Mammary epithelial cell (primary cell): ENCODE results near the gene HELLS.

Experiments used
- EZH2 ChIP-seq: IDR thresholded peaks from 2 replicates; pipeline ENCODE4 v1.6.1; 2012; ENCODE audit warnings: low read length, inconsistent platforms, borderline replicate concordance
- TF ChIP-seq, protein P1 (sequence below), 2 donors: IDR thresholded peaks in 1 of 2; conservative IDR thresholded peaks in 1 of 2; 2 replicates each; pipeline ENCODE4 v1.5.1; 2011 to 2012; ENCODE audit warnings: inconsistent platforms in 2 of 2, low read length in 2 of 2, mild to moderate bottlenecking in 2 of 2, control low read depth in 1 of 2, low read depth in 1 of 2; ENCODE audit not compliant: insufficient read depth in 1 of 2; ENCODE audit errors: extremely low read depth in 1 of 2

DNA sequence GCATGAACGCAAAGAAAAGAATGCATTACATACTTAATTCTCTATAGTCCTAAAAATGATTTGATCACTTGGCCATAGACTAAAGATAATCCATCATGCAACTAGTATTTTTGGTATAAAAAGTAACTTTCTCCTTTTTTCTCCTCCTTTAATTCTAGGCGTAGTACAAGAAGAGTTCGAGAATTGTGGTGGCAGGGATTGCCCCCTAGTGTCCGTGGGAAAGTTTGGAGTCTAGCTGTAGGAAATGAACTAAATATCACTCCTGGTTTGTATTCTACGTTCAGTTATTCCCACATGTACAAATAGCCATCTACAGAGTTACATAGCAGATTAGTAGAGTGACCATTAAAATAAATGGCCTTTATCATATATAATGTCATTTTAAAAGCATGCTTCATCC, 45.5 kb upstream of the HELLS start:
- TF ChIP-seq, protein P1, sequence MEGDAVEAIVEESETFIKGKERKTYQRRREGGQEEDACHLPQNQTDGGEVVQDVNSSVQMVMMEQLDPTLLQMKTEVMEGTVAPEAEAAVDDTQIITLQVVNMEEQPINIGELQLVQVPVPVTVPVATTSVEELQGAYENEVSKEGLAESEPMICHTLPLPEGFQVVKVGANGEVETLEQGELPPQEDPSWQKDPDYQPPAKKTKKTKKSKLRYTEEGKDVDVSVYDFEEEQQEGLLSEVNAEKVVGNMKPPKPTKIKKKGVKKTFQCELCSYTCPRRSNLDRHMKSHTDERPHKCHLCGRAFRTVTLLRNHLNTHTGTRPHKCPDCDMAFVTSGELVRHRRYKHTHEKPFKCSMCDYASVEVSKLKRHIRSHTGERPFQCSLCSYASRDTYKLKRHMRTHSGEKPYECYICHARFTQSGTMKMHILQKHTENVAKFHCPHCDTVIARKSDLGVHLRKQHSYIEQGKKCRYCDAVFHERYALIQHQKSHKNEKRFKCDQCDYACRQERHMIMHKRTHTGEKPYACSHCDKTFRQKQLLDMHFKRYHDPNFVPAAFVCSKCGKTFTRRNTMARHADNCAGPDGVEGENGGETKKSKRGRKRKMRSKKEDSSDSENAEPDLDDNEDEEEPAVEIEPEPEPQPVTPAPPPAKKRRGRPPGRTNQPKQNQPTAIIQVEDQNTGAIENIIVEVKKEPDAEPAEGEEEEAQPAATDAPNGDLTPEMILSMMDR (conservative IDR thresholded peaks at IDR 0.05 in 1 of 2, IDR thresholded peaks at IDR 0.05 in 1 of 2; ENCODE audit: extremely low read depth in 1 of 2, insufficient read depth in 1 of 2, low read depth in 1 of 2, low read length in 2 of 2): peak; percentile 18 to 19
- TF ChIP-seq EZH2: no peak
